ENCODE measurements around the gene SACM1L. TPM values are rescaled to one million over a fixed set of nuclear protein-coding genes. Genes with fewer than 3 reads are reported as not detected.

The SACM1L gene
- total and polyA plus RNA-seq, 2 of the 8 experiments (the other 6 are each of a cell fraction or from before 2014, with no cell fraction given), result 20.1 to 61.0 TPM

GRCh38 chr3:45682311-45682710 lies 6.9 kb upstream of the SACM1L start (continued):
- TF ChIP-seq CHD7 (IDR thresholded peaks at IDR 0.05; ENCODE audit: insufficient replicate concordance, low read length), result no peak

Measured in H1 (cell line).